GM12878 (cell line): Measurements from ENCODE around the gene NCAPH2. TPM values are rescaled to one million over a fixed set of nuclear protein-coding genes. Genes with fewer than 3 reads are reported as not detected.

Experiments used
- ATAC-seq: fragments of 200-7000 bp; cut with Tn5 transposase; 3 replicates; pipeline ENCODE4 v1.9.1; 2020; ENCODE audit warnings: mild to moderate bottlenecking, moderate library complexity
- BruUV-seq: library from RNA; stranded (reverse); fragments of 400-500 nt; replicated peaks from 2 replicates; lab custom pipeline; 2021; lab: Mats Ljungman, UMichigan
- CTCF ChIA-PET: fragments of 300-600 bp; sonication (Branson Sonifier 250); formaldehyde crosslinking; extraction: SDS; loops from one replicate; lab custom pipeline; 2021; ENCODE audit warnings: inconsistent platforms; lab: Yijun Ruan, JAX
- POLR2A ChIA-PET: fragments of 350-600 bp; formaldehyde crosslinking; extraction: SDS; loops from one replicate; lab custom pipeline; 2021; ENCODE audit warnings: inconsistent platforms; lab: Charles Lee
- RAD21 ChIA-PET: fragments of 300-600 bp; sonication (Branson Sonifier 250); formaldehyde crosslinking; loops from one replicate; lab custom pipeline; 2023; ENCODE audit warnings: antibody characterized with exemption; ENCODE audit not compliant: unreplicated experiment; lab: Charles Lee
- SMC1A ChIA-PET: fragments of 300-600 bp; sonication (Branson Sonifier 250); formaldehyde crosslinking; loops from one replicate; lab custom pipeline; 2023; ENCODE audit not compliant: unreplicated experiment, uncharacterized antibody; lab: Charles Lee
- DNase-seq: peaks from one replicate; pipeline ENCODE4 v3.0.0-alpha.2; 2011; ENCODE audit warnings: low read depth, low spot score
- FAIRE-seq: peaks from 3 replicates; lab custom pipeline; 2011; peaks lifted over from hg19 to GRCh38; lab: Jason Lieb, UNC
- H2AFZ ChIP-seq: 2 replicates; pipeline ENCODE4 v1.6.0; 2011; ENCODE audit warnings: low read depth, low read length, control low read depth; ENCODE audit not compliant: control insufficient read depth
- H3K27ac ChIP-seq: 2 replicates; pipeline ENCODE4 v1.5.1; 2011; ENCODE audit warnings: control low read depth; ENCODE audit not compliant: control insufficient read depth, insufficient read depth
- H3K27me3 ChIP-seq, 2 experiments: replicated peaks in 1 of 2; 2 replicates each; pipeline versions ENCODE4 v1.6.0 to v1.6.1; 2011; ENCODE audit warnings: low read length in 1 of 2; ENCODE audit not compliant: control insufficient read depth in 2 of 2, insufficient read depth in 2 of 2
- H3K36me3 ChIP-seq, 2 experiments: 2 replicates each; pipeline ENCODE4 v1.5.1; 2011; ENCODE audit warnings: low read length in 1 of 2; ENCODE audit not compliant: control insufficient read depth in 2 of 2, insufficient read depth in 2 of 2
- H3K4me1 ChIP-seq: 2 replicates; pipeline ENCODE4 v1.6.1; 2011; ENCODE audit warnings: mild to moderate bottlenecking, low read length, moderate library complexity, mixed read lengths; ENCODE audit not compliant: control insufficient read depth, insufficient read depth
- H3K4me2 ChIP-seq: 2 replicates; pipeline ENCODE4 v1.6.0; 2011; ENCODE audit warnings: control low read depth; ENCODE audit not compliant: control insufficient read depth, insufficient read depth
- H3K4me3 ChIP-seq: fragments of 200-600 bp; sonication (generic); 2 replicates; pipeline ENCODE4 v1.5.1; 2016
- H3K79me2 ChIP-seq: 2 replicates; pipeline ENCODE4 v1.6.0; 2011; ENCODE audit warnings: low read length; ENCODE audit not compliant: control insufficient read depth, insufficient read depth
- H3K9ac ChIP-seq: 2 replicates; pipeline ENCODE4 v1.8.0; 2011; ENCODE audit warnings: low read length, control low read depth, mixed read lengths; ENCODE audit not compliant: control insufficient read depth, insufficient read depth
- H3K9me3 ChIP-seq: replicated peaks from 3 replicates; pipeline ENCODE4 v1.5.1; 2011; ENCODE audit warnings: mild to moderate bottlenecking, low read length; ENCODE audit not compliant: control insufficient read depth, insufficient read depth
- H4K20me1 ChIP-seq: 2 replicates; pipeline ENCODE4 v1.6.0; 2011; ENCODE audit not compliant: control insufficient read depth, insufficient read depth
- CREM ChIP-seq: IDR thresholded peaks from 2 replicates; pipeline ENCODE4 v1.6.1; 2014; ENCODE audit warnings: antibody characterized with exemption, low read depth
- SRF ChIP-seq, 2 experiments: IDR thresholded peaks; 2 replicates each; pipeline ENCODE4 v1.6.1; 2011; ENCODE audit warnings: low read depth in 2 of 2, low read length in 2 of 2, mild to moderate bottlenecking in 1 of 2, moderate library complexity in 1 of 2
- WGBS: methylation state at CpG from one replicate; pipeline ENCODE4 v1.1.6; 2016; ENCODE audit warnings: low lambda C conversion rate; ENCODE audit not compliant: insufficient replicate concordance, insufficient coverage; ENCODE audit errors: missing lambda C conversion rate; 5-methylcytosine and 5-hydroxymethylcytosine counted together
- in situ Hi-C: fragments of 300-500 bp; cut with MboI; formaldehyde crosslinking; loops from 9 replicates; pipeline ENCODE4 v1.14.3; 2018; ENCODE audit warnings: mixed read lengths
- intact Hi-C: fragments of 100-400 bp; cut with micrococcal nuclease; formaldehyde crosslinking; loops from one replicate; pipeline ENCODE4 v1.14.2; 2022; ENCODE audit not compliant: unreplicated experiment
- polyA plus RNA-seq, 11 experiments: library from polyadenylated mRNA; depleted of rRNA in 4 of 11; unstranded in 6 of 11; stranded (reverse) in 5 of 11; fragments of >200 nt; fragmentation: Nextera tagmentation in 4 of 11; fragmentation: Illumina TruSeq in 1 of 11; extraction: Ambion mirVana in 4 of 11; extraction: Trizol in 1 of 11; gene quantifications; 1 replicate in 1 of 11; 2 replicates in 10 of 11; pipeline versions ENCODE4 v1.2.1 to v1.2.3, GENCODE V29; 2011 to 2016; ENCODE audit warnings: inconsistent platforms in 2 of 11, missing spikeins in 2 of 11, low read depth in 1 of 11
- total RNA-seq, 4 experiments: library from RNA; depleted of rRNA in 3 of 4; stranded (reverse); fragments of >200 nt in 3 of 4; fragmentation: Illumina TruSeq in 1 of 4; extraction: Trizol in 1 of 4; gene quantifications; 2 replicates each; pipeline versions ENCODE4 v1.2.1 to v1.2.3, GENCODE V29; 2013 to 2021
- TF ChIP-seq, protein P1 (sequence below): fragments of 450-650 bp; IDR thresholded peaks from 2 replicates; pipeline ENCODE4 v1.6.1; 2016; ENCODE audit warnings: mild to moderate bottlenecking

The NCAPH2 gene
- total and polyA plus RNA-seq, 10 of the 15 experiments (the other 5 are each of a cell fraction or from before 2014, with no cell fraction given), result 5.0 to 110 (median 59.9) TPM

DNA sequence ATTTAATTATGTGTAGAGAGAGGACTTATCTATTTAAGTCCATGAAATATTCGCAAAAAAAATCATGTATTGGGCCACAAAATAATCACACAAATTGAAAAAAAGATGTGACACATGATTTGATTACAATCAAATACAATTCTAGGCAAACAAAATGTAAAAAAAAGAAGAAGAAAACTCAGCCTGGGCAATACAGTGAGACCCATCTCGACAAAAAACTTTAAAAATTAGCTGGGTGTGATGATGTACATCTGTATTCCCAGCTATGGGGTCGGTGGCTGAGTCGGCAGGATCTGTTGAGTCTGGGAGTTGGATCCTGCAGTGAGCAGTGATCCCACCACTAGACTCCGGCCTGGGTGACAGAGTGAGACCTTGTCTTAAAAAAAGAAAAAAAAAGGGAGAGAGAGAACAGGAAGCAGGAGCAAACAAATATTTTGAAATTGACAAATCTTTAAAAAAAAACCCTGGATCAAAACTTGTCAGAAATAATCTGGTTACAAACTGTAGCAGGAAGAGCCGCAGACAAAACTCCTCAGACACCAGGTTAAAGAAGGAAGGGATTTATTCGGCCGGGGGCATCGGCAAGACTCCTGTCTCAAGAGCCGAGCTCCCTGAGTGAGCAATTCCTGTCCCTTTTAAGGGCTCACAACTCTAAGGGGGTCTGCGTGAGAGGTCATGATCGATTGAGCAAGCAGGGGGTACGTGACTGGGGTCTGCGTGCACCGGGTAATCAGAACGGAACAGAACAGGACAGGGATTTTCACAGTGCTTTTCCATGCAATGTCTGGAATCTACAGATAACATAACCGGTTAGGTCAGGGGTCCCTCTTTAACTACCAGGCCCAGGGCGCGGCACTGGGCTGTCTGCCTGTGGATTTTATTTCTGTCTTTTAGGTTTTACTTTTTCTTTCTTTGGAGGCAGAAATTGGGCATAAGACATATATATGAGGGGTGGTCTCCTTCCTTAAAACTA lies 25.1 kb downstream of the NCAPH2 start:
- Histone ChIP-seq H3K27me3 (no peaks in the 10 kb centered on the region), H4K20me1 (no peaks in the 10 kb centered on the region), H3K27ac (peak overlapping the region; percentile 100), H3K9ac (peak overlapping the region; percentile 100), H3K4me3 (peak overlapping the region; percentile 78), H2AFZ (no peak overlapping the region), H3K4me1 (peaks cover 50% of the 10 kb centered on the region), H3K79me2 (peaks cover 48% of the 10 kb centered on the region), H3K9me3 (no peaks in the 10 kb centered on the region), H3K36me3 (no peaks in the 10 kb centered on the region; a peak in 2 of 4 replicates), H3K4me2 (peak overlapping the region; percentile 71)
- in situ Hi-C loops, result loop anchor here (10.0 kb wide), 1 partner anchor 568 kb away; the partner anchor contains the start of gene PIM3
- TF ChIP-seq CREM (no peak), SRF (IDR thresholded peaks at IDR 0.05; ENCODE audit: low read depth in 2 of 2, low read length in 2 of 2) (no peak)
- TF ChIP-seq, protein P1, sequence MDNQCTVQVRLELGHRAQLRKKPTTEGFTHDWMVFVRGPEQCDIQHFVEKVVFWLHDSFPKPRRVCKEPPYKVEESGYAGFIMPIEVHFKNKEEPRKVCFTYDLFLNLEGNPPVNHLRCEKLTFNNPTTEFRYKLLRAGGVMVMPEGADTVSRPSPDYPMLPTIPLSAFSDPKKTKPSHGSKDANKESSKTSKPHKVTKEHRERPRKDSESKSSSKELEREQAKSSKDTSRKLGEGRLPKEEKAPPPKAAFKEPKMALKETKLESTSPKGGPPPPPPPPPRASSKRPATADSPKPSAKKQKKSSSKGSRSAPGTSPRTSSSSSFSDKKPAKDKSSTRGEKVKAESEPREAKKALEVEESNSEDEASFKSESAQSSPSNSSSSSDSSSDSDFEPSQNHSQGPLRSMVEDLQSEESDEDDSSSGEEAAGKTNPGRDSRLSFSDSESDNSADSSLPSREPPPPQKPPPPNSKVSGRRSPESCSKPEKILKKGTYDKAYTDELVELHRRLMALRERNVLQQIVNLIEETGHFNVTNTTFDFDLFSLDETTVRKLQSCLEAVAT, result peak; percentile 89
- FAIRE-seq (no peak), DNase-seq (no peak), ATAC-seq (no peak)
- ChIA-PET POLR2A (interaction anchor here (1.1 to 10.0 kb wide), 9 partner anchors 6 to 227 kb away, joined by 3 to 232 read pairs (median 8); partner anchors contain the start of genes CHKB, KLHDC7B, LMF2 and NCAPH2), SMC1A (interaction anchor here (1.1 to 3.3 kb wide), 3 partner anchors 8 to 88 kb away, joined by 4 to 18 read pairs (median 13); partner anchors contain the start of gene SCO2), RAD21 (interaction anchor here (0.7 to 2.6 kb wide), 7 partner anchors 8 to 88 kb away, joined by 3 to 9 read pairs (median 4); partner anchors contain the start of gene KLHDC7B), CTCF (interaction anchor here (0.6 to 1.6 kb wide), 2 partner anchors 8 to 88 kb away, joined by 4 to 6 read pairs; partner anchors contain the start of gene SCO2)
- 94% methylated on average over 19 of the region's 19 CpGs for WGBS
- intact Hi-C loops, result no loop called here
- BruUV-seq, result no TSS peak
